ENCODE results near the gene ABCA13.

ABCA13 gene

GRCh38 chr7:48298779-48299178 is 127.5 kb downstream of the ABCA13 start:
- peak; percentile 65 for DNase-seq (ENCODE audit: low spot score)

- peak; percentile 64 for DNase-seq (ENCODE audit: low spot score)
Observed at GRCh38 chr7:48299580-48300169, 128.4 kb downstream of the ABCA13 start.

GRCh38 chr7:48300301-48300700 is 129.0 kb downstream of the ABCA13 start:
- no peak for DNase-seq (ENCODE audit: low spot score)

GRCh38 chr7:48301201-48301600 is 129.9 kb downstream of the ABCA13 start:
- no peak for DNase-seq (ENCODE audit: low spot score)

- no peak for DNase-seq (ENCODE audit: low spot score)
Observed at GRCh38 chr7:48304641-48305040, 133.4 kb downstream of the ABCA13 start.

GRCh38 chr7:48305661-48306060 is 134.4 kb downstream of the ABCA13 start:
- no peak for DNase-seq (ENCODE audit: low spot score)

- no peak for DNase-seq (ENCODE audit: low spot score)
Observed at GRCh38 chr7:48307041-48307714, 135.9 kb downstream of the ABCA13 start.

GRCh38 chr7:48309720-48310119 is 138.5 kb downstream of the ABCA13 start:
- DNase-seq (ENCODE audit: low spot score): no peak

- no peak for DNase-seq (ENCODE audit: low spot score)
Observed at GRCh38 chr7:48311464-48312100, 140.3 kb downstream of the ABCA13 start.

GRCh38 chr7:48312151-48312550 is 140.9 kb downstream of the ABCA13 start:
- no peak for DNase-seq (ENCODE audit: low spot score)

- DNase-seq (ENCODE audit: low spot score): no peak
Observed at GRCh38 chr7:48316768-48317167, 145.5 kb downstream of the ABCA13 start.

GRCh38 chr7:48317360-48317759 is 146.1 kb downstream of the ABCA13 start:
- no peak for DNase-seq (ENCODE audit: low spot score)

GRCh38 chr7:48321319-48322010 is 150.2 kb downstream of the ABCA13 start:
- DNase-seq (ENCODE audit: low spot score): no peak

GRCh38 chr7:48337012-48337621 is 165.9 kb downstream of the ABCA13 start:
- peak; percentile 34 for DNase-seq (ENCODE audit: low spot score)

- no peak for DNase-seq (ENCODE audit: low spot score)
Observed at GRCh38 chr7:48337781-48338180, 166.5 kb downstream of the ABCA13 start.

- DNase-seq (ENCODE audit: low spot score): no peak
Observed at GRCh38 chr7:48347230-48347825, 176.1 kb downstream of the ABCA13 start.

- no peak for DNase-seq (ENCODE audit: low spot score)
Observed at GRCh38 chr7:48350515-48350914, 179.3 kb downstream of the ABCA13 start.

- DNase-seq (ENCODE audit: low spot score): no peak
Observed at GRCh38 chr7:48351900-48352299, 180.6 kb downstream of the ABCA13 start.

- DNase-seq (ENCODE audit: low spot score): no peak
Observed at GRCh38 chr7:48355346-48355745, 184.1 kb downstream of the ABCA13 start.

GRCh38 chr7:48360574-48360973 is 189.3 kb downstream of the ABCA13 start:
- DNase-seq (ENCODE audit: low spot score): peak; percentile 30

GRCh38 chr7:48363174-48363573 is 191.9 kb downstream of the ABCA13 start:
- DNase-seq (ENCODE audit: low spot score): no peak

GRCh38 chr7:48365010-48365409 is 193.8 kb downstream of the ABCA13 start:
- DNase-seq (ENCODE audit: low spot score): no peak

Measured in hepatic stellate cell (primary cell).